DOHH2 (cell line): Measurements from ENCODE around the gene FUOM.

Experiments
- EZH2phosphoT487 ChIP-seq: fragments of 200-600 bp; sonication (generic); IDR thresholded peaks from 2 replicates; pipeline ENCODE4 v1.6.1; 2017; ENCODE audit warnings: borderline replicate concordance, mild to moderate bottlenecking, antibody characterized with exemption, low read length, moderate library complexity, mixed read lengths
- TF ChIP-seq, protein P1 (sequence below): fragments of 200-600 bp; sonication (generic); IDR thresholded peaks from one replicate; pipeline ENCODE4 v1.5.1; 2014; ENCODE audit warnings: antibody characterized with exemption, mild to moderate bottlenecking, low read depth, low read length; ENCODE audit not compliant: poor library complexity, severe bottlenecking

DNA sequence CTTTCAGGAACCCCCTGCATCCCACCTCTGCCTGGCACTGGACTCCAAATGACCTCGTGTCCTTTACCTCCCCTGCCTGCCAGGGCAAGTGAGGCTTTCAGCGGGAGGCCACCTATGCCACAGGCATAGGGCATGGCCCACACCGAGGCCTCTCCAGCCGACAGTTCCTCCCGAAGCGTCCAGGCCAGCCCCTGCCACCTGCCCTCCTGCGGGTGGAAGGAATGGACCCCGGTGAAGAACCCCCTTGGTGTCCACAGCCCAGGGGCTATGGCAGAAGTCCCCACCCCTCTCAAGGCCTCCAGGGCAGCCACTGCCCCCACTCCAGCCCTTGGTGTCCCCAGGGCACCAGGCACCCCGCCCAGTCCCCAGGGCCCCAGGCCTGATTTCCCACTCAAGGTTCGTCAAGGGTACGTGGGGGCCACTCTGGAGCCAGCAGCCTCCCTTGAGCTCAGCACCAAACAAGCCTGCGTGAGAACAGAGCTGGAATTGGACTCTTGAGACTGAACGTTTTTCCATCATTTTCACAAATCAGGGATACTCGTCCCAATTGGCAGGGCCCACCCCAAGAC, 3.1 kb downstream of the FUOM start:
- TF ChIP-seq, protein P1, sequence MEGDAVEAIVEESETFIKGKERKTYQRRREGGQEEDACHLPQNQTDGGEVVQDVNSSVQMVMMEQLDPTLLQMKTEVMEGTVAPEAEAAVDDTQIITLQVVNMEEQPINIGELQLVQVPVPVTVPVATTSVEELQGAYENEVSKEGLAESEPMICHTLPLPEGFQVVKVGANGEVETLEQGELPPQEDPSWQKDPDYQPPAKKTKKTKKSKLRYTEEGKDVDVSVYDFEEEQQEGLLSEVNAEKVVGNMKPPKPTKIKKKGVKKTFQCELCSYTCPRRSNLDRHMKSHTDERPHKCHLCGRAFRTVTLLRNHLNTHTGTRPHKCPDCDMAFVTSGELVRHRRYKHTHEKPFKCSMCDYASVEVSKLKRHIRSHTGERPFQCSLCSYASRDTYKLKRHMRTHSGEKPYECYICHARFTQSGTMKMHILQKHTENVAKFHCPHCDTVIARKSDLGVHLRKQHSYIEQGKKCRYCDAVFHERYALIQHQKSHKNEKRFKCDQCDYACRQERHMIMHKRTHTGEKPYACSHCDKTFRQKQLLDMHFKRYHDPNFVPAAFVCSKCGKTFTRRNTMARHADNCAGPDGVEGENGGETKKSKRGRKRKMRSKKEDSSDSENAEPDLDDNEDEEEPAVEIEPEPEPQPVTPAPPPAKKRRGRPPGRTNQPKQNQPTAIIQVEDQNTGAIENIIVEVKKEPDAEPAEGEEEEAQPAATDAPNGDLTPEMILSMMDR, result no peak
- TF ChIP-seq EZH2phosphoT487, result no peak
